Mammary epithelial cell (primary cell): ENCODE results near the gene ANKRD13D.

Source experiments
- CTCF ChIP-seq, 2 donors: IDR thresholded peaks in 1 of 2; conservative IDR thresholded peaks in 1 of 2; 2 replicates each; pipeline ENCODE4 v1.5.1; 2011 to 2012; ENCODE audit warnings: inconsistent platforms in 2 of 2, low read length in 2 of 2, mild to moderate bottlenecking in 2 of 2, control low read depth in 1 of 2, low read depth in 1 of 2; ENCODE audit not compliant: insufficient read depth in 1 of 2; ENCODE audit errors: extremely low read depth in 1 of 2
- EZH2 ChIP-seq: IDR thresholded peaks from 2 replicates; pipeline ENCODE4 v1.6.1; 2012; ENCODE audit warnings: low read length, inconsistent platforms, borderline replicate concordance

GRCh38 chr11:67302571-67303131 is 13.5 kb downstream of the ANKRD13D start:
- no peak for TF ChIP-seq CTCF (conservative IDR thresholded peaks at IDR 0.05 in 1 of 2, IDR thresholded peaks at IDR 0.05 in 1 of 2; ENCODE audit: extremely low read depth in 1 of 2, insufficient read depth in 1 of 2, low read depth in 1 of 2, low read length in 2 of 2)
- TF ChIP-seq EZH2 = no peak
